SK-N-SH treated with all-trans-retinoic acid at 6 μM for 48 hours (cell line): ENCODE measurements around the gene KCNA1.

ENCODE experiments used
- ATAC-seq: fragments of 200-7000 bp; cut with Tn5 transposase; 3 replicates; pipeline ENCODE4 v1.9.1; 2020; ENCODE audit warnings: mild to moderate bottlenecking, moderate library complexity
- ARNTL ChIP-seq: fragments of 450-650 bp; formaldehyde crosslinking; IDR thresholded peaks from 2 replicates; pipeline ENCODE4 v1.5.0; 2020; ENCODE audit warnings: low read depth, mild to moderate bottlenecking, moderate library complexity, borderline replicate concordance
- CREB5 ChIP-seq: fragments of 250-450 bp; sonication (Bioruptor Pico); IDR thresholded peaks from 2 replicates; pipeline ENCODE4 v1.5.1; 2020; ENCODE audit warnings: low read depth, mild to moderate bottlenecking, moderate library complexity
- CSDC2 ChIP-seq: fragments of 250-450 bp; sonication (Bioruptor Pico); IDR thresholded peaks from 2 replicates; pipeline ENCODE4 v1.5.0; 2020; ENCODE audit warnings: mild to moderate bottlenecking, moderate library complexity
- CSRNP3 ChIP-seq: fragments of 250-450 bp; sonication (Bioruptor Pico); IDR thresholded peaks from 2 replicates; pipeline ENCODE4 v1.5.1; 2021; ENCODE audit warnings: mild to moderate bottlenecking, moderate library complexity
- ESRRG ChIP-seq: fragments of 250-450 bp; sonication (Bioruptor Pico); IDR thresholded peaks from 2 replicates; pipeline ENCODE4 v1.6.1; 2021; ENCODE audit warnings: mild to moderate bottlenecking
- GLIS3 ChIP-seq: fragments of 250-450 bp; sonication (Bioruptor Pico); IDR thresholded peaks from 2 replicates; pipeline ENCODE4 v1.5.0; 2020; ENCODE audit warnings: mild to moderate bottlenecking, moderate library complexity
- ISL1 ChIP-seq: fragments of 250-450 bp; sonication (Bioruptor Pico); IDR thresholded peaks from 2 replicates; pipeline ENCODE4 v2.1.2; 2022; ENCODE audit warnings: mild to moderate bottlenecking, moderate library complexity
- OSR1 ChIP-seq: fragments of 250-450 bp; sonication (Bioruptor Pico); IDR thresholded peaks from 2 replicates; pipeline ENCODE4 v1.8.0; 2022; ENCODE audit warnings: moderate library complexity, mild to moderate bottlenecking, inconsistent platforms
- PPARA ChIP-seq: fragments of 250-450 bp; sonication (Bioruptor Pico); IDR thresholded peaks from 2 replicates; pipeline ENCODE4 v1.5.0; 2020; ENCODE audit warnings: mild to moderate bottlenecking, borderline replicate concordance
- RARB ChIP-seq: fragments of 250-450 bp; sonication (Bioruptor Pico); IDR thresholded peaks from 2 replicates; pipeline ENCODE4 v1.8.0; 2021; ENCODE audit warnings: mild to moderate bottlenecking, moderate library complexity
- SNAI2 ChIP-seq: fragments of 250-450 bp; sonication (Bioruptor Pico); IDR thresholded peaks from 2 replicates; pipeline ENCODE4 v1.5.0; 2020; ENCODE audit warnings: mild to moderate bottlenecking, moderate library complexity
- TCF4 ChIP-seq: fragments of 250-450 bp; sonication (Bioruptor Pico); IDR thresholded peaks from 2 replicates; pipeline ENCODE4 v1.8.0; 2021; ENCODE audit warnings: mild to moderate bottlenecking, moderate library complexity, borderline replicate concordance
- TOX ChIP-seq: fragments of 250-450 bp; sonication (Bioruptor Pico); IDR thresholded peaks from 2 replicates; pipeline ENCODE4 v1.8.0; 2021; ENCODE audit warnings: mild to moderate bottlenecking, moderate library complexity, borderline replicate concordance
- TSHZ2 ChIP-seq: fragments of 250-450 bp; sonication (Bioruptor Pico); IDR thresholded peaks from 2 replicates; pipeline ENCODE4 v1.5.0; 2020; ENCODE audit warnings: mild to moderate bottlenecking, moderate library complexity
- ZC3H10 ChIP-seq: fragments of 250-450 bp; sonication (Bioruptor Pico); IDR thresholded peaks from 2 replicates; pipeline ENCODE4 v1.5.1; 2021; ENCODE audit warnings: mild to moderate bottlenecking, moderate library complexity
- ZFP3 ChIP-seq: fragments of 250-450 bp; sonication (Bioruptor Pico); IDR thresholded peaks from 2 replicates; pipeline ENCODE4 v1.5.0; 2020; ENCODE audit warnings: mild to moderate bottlenecking, moderate library complexity
- ZFP30 ChIP-seq: fragments of 450-650 bp; formaldehyde crosslinking; IDR thresholded peaks from 2 replicates; pipeline ENCODE4 v1.5.0; 2022; ENCODE audit warnings: mild to moderate bottlenecking, moderate library complexity
- ZNF565 ChIP-seq: fragments of 450-650 bp; formaldehyde crosslinking; conservative IDR thresholded peaks from 2 replicates; pipeline ENCODE4 v1.5.0; 2020; ENCODE audit warnings: low read depth, mild to moderate bottlenecking, moderate library complexity
- ZNF70 ChIP-seq: fragments of 450-650 bp; formaldehyde crosslinking; IDR thresholded peaks from 2 replicates; pipeline ENCODE4 v1.5.0; 2020; ENCODE audit warnings: mild to moderate bottlenecking, moderate library complexity
- TF ChIP-seq, protein P1 (sequence below): fragments of 250-450 bp; sonication (Bioruptor Pico); IDR thresholded peaks from 2 replicates; pipeline ENCODE4 v1.8.0; 2020; ENCODE audit warnings: mild to moderate bottlenecking, moderate library complexity, borderline replicate concordance
- TF ChIP-seq, protein P2 (sequence below): fragments of 250-450 bp; sonication (Bioruptor Pico); IDR thresholded peaks from 2 replicates; pipeline ENCODE4 v1.8.0; 2021; ENCODE audit warnings: low read depth, mild to moderate bottlenecking, moderate library complexity, borderline replicate concordance

The KCNA1 gene

DNA sequence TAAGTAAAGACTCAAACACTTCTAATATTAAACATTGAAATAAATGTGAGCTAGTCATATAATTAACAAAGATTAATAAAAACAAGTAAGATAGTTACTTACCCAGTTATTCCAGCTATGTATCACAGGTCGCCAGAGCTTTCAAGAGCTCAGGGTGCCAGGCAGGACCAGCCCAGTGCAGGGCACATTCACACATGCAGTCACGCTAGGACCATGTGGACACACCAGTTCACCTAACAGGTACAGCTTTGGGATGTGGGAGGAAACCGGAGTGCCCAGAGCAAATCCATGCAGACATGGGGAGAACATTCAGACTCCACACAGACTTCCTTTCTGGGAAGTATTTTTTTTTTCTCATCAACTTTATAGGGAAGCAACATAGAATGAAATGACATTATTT lies 39.3 kb upstream of the KCNA1 start (continued):
- TF ChIP-seq, protein P1, sequence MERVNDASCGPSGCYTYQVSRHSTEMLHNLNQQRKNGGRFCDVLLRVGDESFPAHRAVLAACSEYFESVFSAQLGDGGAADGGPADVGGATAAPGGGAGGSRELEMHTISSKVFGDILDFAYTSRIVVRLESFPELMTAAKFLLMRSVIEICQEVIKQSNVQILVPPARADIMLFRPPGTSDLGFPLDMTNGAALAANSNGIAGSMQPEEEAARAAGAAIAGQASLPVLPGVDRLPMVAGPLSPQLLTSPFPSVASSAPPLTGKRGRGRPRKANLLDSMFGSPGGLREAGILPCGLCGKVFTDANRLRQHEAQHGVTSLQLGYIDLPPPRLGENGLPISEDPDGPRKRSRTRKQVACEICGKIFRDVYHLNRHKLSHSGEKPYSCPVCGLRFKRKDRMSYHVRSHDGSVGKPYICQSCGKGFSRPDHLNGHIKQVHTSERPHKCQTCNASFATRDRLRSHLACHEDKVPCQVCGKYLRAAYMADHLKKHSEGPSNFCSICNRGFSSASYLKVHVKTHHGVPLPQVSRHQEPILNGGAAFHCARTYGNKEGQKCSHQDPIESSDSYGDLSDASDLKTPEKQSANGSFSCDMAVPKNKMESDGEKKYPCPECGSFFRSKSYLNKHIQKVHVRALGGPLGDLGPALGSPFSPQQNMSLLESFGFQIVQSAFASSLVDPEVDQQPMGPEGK (CRISPR knock-in tag) = no peak

GRCh38 chr12:4871514-4871913 lies 38.2 kb upstream of the KCNA1 start:
- no peak for ATAC-seq
- TF ChIP-seq CREB5 (CRISPR knock-in tag) = no peak
- no peak for TF ChIP-seq ZFP3 (CRISPR knock-in tag)
- no peak for TF ChIP-seq CSRNP3 (CRISPR knock-in tag)
- TF ChIP-seq OSR1 = no peak
- no peak for TF ChIP-seq RARB
- no peak for TF ChIP-seq SNAI2 (CRISPR knock-in tag)

- TF ChIP-seq ZFP30 (CRISPR knock-in tag) = no peak
- TF ChIP-seq CSRNP3 (CRISPR knock-in tag) = no peak
- TF ChIP-seq, protein P1 (CRISPR knock-in tag) = no peak
- TF ChIP-seq ZFP3 (CRISPR knock-in tag) = no peak
- TF ChIP-seq ZNF565 (CRISPR knock-in tag) = no peak
- no peak for TF ChIP-seq TSHZ2 (CRISPR knock-in tag)
- TF ChIP-seq TCF4 = no peak
- no peak for TF ChIP-seq RARB
- no peak for TF ChIP-seq ESRRG (CRISPR knock-in tag)
- TF ChIP-seq PPARA (CRISPR knock-in tag) = no peak
- TF ChIP-seq ARNTL (CRISPR knock-in tag) = no peak
- TF ChIP-seq, protein P2, sequence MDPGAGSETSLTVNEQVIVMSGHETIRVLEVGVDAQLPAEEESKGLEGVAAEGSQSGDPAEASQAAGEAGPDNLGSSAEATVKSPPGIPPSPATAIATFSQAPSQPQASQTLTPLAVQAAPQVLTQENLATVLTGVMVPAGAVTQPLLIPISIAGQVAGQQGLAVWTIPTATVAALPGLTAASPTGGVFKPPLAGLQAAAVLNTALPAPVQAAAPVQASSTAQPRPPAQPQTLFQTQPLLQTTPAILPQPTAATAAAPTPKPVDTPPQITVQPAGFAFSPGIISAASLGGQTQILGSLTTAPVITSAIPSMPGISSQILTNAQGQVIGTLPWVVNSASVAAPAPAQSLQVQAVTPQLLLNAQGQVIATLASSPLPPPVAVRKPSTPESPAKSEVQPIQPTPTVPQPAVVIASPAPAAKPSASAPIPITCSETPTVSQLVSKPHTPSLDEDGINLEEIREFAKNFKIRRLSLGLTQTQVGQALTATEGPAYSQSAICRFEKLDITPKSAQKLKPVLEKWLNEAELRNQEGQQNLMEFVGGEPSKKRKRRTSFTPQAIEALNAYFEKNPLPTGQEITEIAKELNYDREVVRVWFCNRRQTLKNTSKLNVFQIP (CRISPR knock-in tag) = no peak
- TF ChIP-seq TOX (CRISPR knock-in tag) = no peak
- TF ChIP-seq GLIS3 = no peak
- TF ChIP-seq CSDC2 = no peak
- no peak for TF ChIP-seq ZC3H10
- TF ChIP-seq OSR1 = no peak
- no peak for TF ChIP-seq ZNF70 (CRISPR knock-in tag)
- no peak for TF ChIP-seq ISL1 (CRISPR knock-in tag)
- no peak for ATAC-seq
These were observed 35.8 kb upstream of the KCNA1 start for GRCh38 chr12:4873947-4874346.
